Motor neuron (in vitro differentiated cells): ENCODE data around the gene CHI3L1. TPM values are rescaled to one million over a fixed set of nuclear protein-coding genes. Genes with fewer than 3 reads are reported as not detected.

Experiments
- ATAC-seq, 8 experiments: fragments of 200-7000 bp; cut with Tn5 transposase; replicated peaks in 6 of 8; 2 replicates each; pipeline ENCODE4 v1.8.0; 2021; ENCODE audit warnings: mild to moderate bottlenecking in 8 of 8, moderate library complexity in 8 of 8
- H3K27ac ChIP-seq, 2 donors: fragments of 250-450 bp; sonication (Bioruptor Pico); 2 replicates each; pipeline ENCODE4 v1.9.0; 2021; ENCODE audit warnings: antibody characterized with exemption in 2 of 2, mild to moderate bottlenecking in 2 of 2, moderate library complexity in 1 of 2
- H3K4me1 ChIP-seq, 2 donors: fragments of 250-450 bp; sonication (Bioruptor Pico); replicated peaks in 1 of 2; 2 replicates each; pipeline ENCODE4 v1.6.1; 2021; ENCODE audit warnings: antibody characterized with exemption in 2 of 2, mild to moderate bottlenecking in 2 of 2, moderate library complexity in 1 of 2
- H3K4me3 ChIP-seq, 5 donors: fragments of 250-450 bp; sonication (Bioruptor Pico); 2 replicates each; pipeline ENCODE4 v1.9.0; 2021; ENCODE audit warnings: antibody characterized with exemption in 5 of 5, mild to moderate bottlenecking in 5 of 5, moderate library complexity in 4 of 5
- WGBS, 10 experiments: fragments of 450-650 bp; shearing (Covaris generic); methylation state at CpG; one replicate each; pipeline ENCODE4 v1.0.0; 2022; 5-methylcytosine and 5-hydroxymethylcytosine counted together
- in situ Hi-C, 9 experiments: fragments of 400-800 bp; cut with MboI; loops; one replicate each; pipeline ENCODE4 v1.15.0; 2021; ENCODE audit warnings: low sequenced_read_pairs in 9 of 9, low pct_unique_long_range_greater_than_20kb in 2 of 9; ENCODE audit not compliant: unreplicated experiment in 9 of 9
- total RNA-seq, 8 experiments: library from RNA; unstranded; fragments of 300-600 nt; gene quantifications; 2 replicates each; pipeline versions ENCODE4 v1.2.3 to v1.2.4, GENCODE V29; 2022

Gene CHI3L1
- total RNA-seq, 8 experiments from 2014 or later, result 0.32 to 16.6 (median 1.4) TPM; not detected in 3

DNA sequence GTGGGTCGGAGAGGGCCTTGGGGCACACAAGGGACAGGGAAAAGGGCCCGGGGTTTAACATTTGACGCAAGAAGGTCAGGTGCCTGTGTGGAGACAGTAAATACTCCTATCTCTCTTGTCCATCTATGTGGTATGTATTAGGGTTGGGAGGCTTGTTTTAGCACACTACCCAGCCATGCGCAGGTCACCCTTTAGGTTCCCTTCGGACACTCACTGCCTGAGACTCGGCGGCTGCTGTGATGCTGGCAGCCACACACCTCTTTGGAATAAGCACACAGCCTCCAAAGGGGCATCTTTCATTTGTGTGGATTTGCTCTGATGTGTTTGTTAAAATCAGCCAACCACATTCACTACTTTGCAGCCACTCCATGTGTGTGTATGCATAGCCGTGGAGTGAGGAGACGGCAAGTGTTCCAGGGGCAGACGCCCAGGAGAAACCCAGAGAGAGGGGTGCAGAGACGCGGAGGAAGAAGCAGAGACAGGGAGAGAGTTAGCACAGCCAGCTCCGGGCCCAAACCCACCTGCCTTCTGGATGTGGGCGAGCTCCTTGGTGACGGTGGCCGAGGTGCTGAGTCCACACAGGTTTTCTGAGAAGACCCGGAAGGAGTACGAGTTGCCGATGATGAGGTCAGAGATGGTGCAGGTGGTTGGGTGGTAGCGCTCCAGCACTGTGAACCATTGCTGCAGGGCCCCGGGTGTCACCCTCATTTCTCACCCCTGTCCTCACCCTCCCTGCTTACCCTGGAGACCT, 16.6 kb downstream of the CHI3L1 start:
- 71 to 100% (median 92%) methylated on average over 4 to 12 of the region's 21 CpGs; no CpG with 5 or more reads in 2 of the 10 experiments for WGBS, 10 experiments
- Histone ChIP-seq H3K4me1 (peaks cover 9 to 19% of the 10 kb centered on the region in 2 donors), H3K27ac (no peak overlapping the region), H3K4me3 (no peak overlapping the region)
- no peak for ATAC-seq
- in situ Hi-C loops, result no loop called here

DNA sequence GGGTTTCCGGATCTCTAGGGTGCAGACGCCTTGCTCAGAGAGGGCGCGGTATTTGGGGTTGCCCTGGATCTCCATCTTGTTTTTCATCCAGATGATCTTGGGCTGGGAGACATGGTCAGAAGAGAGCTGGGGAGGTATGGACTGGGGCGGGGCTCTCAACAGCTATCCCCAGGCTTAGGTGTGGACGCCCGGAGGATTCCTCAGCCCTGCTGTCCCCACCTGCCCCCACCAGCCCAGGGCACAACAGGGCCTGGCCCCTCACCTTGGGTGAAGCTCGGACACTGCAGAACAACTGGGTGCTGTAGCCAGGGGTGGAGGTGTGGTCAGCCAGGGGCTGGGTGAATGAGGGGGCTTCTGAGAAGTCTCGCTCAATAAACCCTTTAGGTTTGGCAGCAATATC, 17.5 kb downstream of the CHI3L1 start:
- Histone ChIP-seq H3K27ac (no peak overlapping the region), H3K4me1 (peaks cover 9 to 19% of the 10 kb centered on the region in 2 donors), H3K4me3 (no peak overlapping the region)
- in situ Hi-C loops, result no loop called here
- 93 to 100% (median 99%) methylated on average over 1 to 6 of the region's 9 CpGs; no CpG with 5 or more reads in 6 of the 10 experiments for WGBS, 10 experiments
- no peak for ATAC-seq

DNA sequence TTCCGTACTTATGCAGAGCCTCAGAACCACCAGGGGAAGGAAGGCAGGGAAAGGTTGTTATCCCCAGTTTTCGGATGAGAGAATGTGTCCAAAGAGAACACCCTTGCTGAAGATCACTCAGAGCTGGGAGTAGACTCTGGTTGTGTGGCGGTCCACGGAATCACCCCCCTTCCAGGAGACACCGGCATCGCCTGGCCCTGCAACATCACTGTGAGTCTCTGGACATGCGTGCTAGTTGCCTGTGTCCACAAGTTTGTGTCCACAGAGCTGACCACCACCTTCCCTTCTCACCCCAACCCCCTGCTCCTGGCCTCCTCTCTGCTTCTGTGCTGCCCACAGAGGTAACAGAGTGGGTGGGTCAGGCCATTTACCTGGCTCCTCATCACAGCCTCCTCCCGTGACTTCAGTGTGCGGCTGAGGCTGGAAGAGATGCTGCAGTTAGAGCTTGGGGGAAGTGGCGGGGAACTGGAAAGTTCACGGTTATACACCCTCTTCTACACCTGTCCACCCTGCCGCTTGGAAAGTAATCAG, 18.2 kb downstream of the CHI3L1 start:
- Histone ChIP-seq H3K27ac (no peak overlapping the region), H3K4me3 (no peak overlapping the region), H3K4me1 (peaks cover 9 to 14% of the 10 kb centered on the region in 2 donors)
- in situ Hi-C loops, result no loop called here
- 80 to 100% (median 92%) methylated on average over 1 to 12 of the region's 12 CpGs; no CpG with 5 or more reads in 2 of the 10 experiments for WGBS, 10 experiments
- no peak for ATAC-seq

DNA sequence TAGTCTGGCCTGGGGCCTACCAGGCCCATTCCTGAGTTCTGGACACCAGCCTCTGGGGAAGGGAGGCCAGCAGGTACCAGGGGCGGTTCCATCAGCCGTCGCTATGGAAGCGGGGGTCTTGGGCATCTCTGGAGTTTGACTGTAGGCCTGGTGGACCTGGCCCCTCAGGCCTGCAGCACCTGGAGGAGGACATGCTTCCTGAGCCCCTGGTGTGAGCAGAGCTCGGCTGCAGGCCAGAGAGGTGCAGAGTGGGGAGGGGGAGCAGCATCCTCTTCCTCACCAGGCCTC, 18.6 kb downstream of the CHI3L1 start:
- ATAC-seq, result no peak
- H3K4me3 ChIP-seq, result no peak overlapping the region
- WGBS, 10 experiments, result 60 to 91% (median 82%) methylated on average over 1 to 4 of the region's 5 CpGs; no CpG with 5 or more reads in 6 of the 10 experiments
- no peak overlapping the region for H3K27ac ChIP-seq
- H3K4me1 ChIP-seq, result peaks cover 9 to 14% of the 10 kb centered on the region in 2 donors
- in situ Hi-C loops, result no loop called here

DNA sequence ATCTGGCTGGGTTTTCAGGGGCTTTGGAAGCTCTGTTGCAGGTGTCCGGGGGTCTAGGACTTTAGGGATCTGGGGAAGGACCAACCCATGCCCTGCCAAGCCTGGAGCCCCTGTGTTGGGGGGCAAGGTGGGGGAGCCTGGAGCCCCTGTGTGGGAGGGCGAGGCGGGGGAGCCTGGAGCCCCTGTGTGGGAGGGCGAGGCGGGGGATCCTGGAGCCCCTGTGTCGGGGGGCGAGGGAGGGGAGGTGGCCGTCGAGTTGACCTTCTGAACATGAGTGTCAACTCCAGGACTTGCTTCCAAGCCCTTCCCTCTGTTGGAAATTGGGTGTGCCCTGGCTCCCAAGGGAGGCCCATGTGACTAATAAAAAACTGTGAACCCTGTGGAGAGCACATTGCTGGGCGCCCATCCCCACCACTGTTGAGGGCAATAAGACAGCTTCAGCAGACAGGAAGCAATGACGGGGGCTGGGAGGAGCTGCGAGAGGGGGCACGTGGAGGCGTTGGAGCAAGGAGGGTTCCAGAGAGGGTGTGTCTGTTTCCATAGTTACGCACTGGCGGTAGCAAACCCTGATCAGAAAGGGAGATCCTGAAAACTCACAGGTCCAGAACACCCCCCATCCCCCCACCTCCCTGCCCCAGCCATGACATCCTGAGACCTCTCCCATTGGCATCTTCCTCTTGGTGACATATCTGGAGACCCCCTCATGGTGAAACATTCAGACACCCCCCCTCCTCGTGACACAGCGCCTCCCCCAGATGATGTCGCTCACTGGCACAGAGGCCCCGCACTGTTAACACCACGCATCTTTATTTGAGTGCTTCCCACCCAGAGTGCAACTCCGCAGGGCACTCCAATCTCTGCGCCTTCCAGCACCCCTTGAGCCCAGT, 19.2 kb downstream of the CHI3L1 start:
- peak in 7 of 8 experiments; percentile 66 to 88 (median 85) for ATAC-seq
- WGBS, 10 experiments, result 60 to 100% (median 69%) methylated on average over 1 to 5 of the region's 23 CpGs; no CpG with 5 or more reads in 5 of the 10 experiments
- no peak overlapping the region for H3K4me3 ChIP-seq
- peaks cover 9 to 14% of the 10 kb centered on the region in 2 donors for H3K4me1 ChIP-seq
- no peak overlapping the region for H3K27ac ChIP-seq
- in situ Hi-C loops, result no loop called here

DNA sequence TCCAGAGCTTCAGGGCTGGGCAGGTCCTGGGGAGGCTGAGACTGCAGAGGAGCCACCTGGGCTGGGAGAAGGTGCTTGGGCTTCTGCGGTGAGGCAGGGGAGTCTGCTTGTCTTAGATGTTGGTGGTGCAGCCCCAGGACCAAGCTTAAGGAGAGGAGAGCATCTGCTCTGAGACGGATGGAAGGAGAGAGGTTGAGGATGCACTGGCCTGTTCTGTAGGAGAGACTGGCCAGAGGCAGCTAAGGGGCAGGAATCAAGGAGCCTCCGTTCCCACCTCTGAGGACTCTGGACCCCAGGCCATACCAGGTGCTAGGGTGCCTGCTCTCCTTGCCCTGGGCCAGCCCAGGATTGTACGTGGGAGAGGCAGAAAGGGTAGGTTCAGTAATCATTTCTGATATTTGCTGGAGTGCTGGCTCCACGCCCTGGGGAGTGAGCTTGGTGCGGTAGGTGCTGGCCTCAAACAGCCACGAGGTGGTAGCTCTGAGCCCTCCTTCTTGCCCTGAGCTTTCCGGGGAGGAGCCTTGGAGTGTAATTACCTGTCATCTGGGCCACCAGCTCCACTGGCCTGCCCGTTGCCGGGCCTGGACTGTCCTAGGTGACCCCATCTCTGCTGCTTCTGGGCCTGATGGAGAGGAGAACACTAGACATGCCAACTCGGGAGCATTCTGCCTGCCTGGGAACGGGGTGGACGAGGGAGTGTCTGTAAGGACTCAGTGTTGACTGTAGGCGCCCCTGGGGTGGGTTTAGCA, 20.1 kb downstream of the CHI3L1 start:
- in situ Hi-C loops, result no loop called here
- peak in 7 of 8 experiments; percentile 14 to 69 (median 39) for ATAC-seq
- no peak overlapping the region for H3K27ac ChIP-seq
- no peak overlapping the region for H3K4me3 ChIP-seq
- WGBS, 10 experiments, result 76 to 100% (median 89%) methylated on average over 1 to 9 of the region's 14 CpGs; no CpG with 5 or more reads in 3 of the 10 experiments
- H3K4me1 ChIP-seq, result peaks cover 9 to 14% of the 10 kb centered on the region in 2 donors

DNA sequence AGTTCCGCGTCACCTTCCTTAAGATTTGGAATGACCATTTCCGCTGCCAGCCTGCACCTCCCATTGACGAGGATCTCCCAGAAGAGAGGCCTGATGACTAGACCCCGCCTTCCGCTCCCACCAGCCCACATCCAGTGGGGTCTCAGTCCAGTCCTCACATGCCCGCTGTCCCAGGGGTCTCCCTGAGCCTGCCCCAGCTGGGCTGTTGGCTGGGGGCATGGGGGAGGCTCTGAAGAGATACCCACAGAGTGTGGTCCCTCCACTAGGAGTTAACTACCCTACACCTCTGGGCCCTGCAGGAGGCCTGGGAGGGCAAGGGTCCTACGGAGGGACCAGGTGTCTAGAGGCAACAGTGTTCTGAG, 20.7 kb downstream of the CHI3L1 start:
- ATAC-seq, result no peak
- Histone ChIP-seq H3K4me3 (no peak overlapping the region), H3K27ac (no peak overlapping the region), H3K4me1 (peaks cover 9 to 14% of the 10 kb centered on the region in 2 donors)
- in situ Hi-C loops, result no loop called here
- WGBS, 10 experiments, result 94 to 100% (median 100%) methylated on average over 1 to 6 of the region's 8 CpGs; no CpG with 5 or more reads in 4 of the 10 experiments

DNA sequence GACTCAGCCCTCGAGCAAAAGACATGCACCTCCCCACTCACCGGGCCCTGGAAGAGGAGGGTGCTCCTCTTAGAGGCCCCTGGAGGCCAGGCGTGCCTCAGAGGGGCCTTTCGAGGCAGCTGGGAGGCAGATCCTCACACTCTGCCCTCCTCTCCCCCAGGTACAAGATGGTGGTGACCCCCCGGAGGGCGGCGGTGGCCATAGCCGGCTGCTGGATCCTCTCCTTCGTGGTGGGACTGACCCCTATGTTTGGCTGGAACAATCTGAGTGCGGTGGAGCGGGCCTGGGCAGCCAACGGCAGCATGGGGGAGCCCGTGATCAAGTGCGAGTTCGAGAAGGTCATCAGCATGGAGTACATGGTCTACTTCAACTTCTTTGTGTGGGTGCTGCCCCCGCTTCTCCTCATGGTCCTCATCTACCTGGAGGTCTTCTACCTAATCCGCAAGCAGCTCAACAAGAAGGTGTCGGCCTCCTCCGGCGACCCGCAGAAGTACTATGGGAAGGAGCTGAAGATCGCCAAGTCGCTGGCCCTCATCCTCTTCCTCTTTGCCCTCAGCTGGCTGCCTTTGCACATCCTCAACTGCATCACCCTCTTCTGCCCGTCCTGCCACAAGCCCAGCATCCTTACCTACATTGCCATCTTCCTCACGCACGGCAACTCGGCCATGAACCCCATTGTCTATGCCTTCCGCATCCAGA, 21.3 kb downstream of the CHI3L1 start:
- WGBS, 10 experiments, result 90 to 100% (median 94%) methylated on average over 1 to 18 of the region's 28 CpGs; no CpG with 5 or more reads in 3 of the 10 experiments
- in situ Hi-C loops, result no loop called here
- no peak for ATAC-seq

DNA sequence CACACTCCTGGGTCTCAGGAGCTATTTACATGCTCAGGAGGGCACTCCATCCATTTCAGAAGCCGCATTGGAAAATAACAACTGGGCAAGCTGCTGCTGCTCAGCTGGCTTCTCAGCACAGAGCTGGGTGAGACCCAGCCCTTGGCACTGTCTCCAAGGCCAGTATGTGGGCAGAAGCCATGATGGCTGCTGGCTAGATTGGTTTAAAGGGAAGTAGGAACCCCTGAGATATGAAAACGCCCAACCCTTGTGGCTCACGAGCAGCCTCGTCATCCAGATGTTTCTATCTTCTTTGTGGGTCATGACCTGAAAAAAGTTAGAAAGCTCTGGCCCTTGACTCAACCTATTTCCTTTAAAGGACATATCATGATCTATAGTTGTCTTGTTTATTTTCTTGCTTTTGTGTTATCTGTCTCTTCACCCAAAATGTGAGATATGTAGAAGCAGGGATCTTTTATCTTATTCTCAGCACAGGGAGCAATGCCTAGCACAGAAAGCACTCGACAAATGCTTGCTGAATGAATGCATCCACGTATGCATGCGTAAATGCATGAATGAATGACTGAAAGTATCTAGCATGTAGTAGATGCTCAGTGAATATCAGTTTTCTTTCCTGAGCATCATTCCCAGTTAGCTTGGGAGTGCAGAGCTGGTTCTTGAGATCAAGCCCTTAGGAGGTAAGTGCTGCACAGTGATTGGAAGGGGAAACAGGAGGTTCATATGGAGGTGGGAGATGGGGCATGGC, 22.4 kb downstream of the CHI3L1 start:
- no peak overlapping the region for H3K27ac ChIP-seq
- no peak overlapping the region for H3K4me3 ChIP-seq
- 31 to 100% (median 80%) methylated on average over 1 to 7 of the region's 7 CpGs; no CpG with 5 or more reads in 2 of the 10 experiments for WGBS, 10 experiments
- in situ Hi-C loops, result no loop called here
- no peak for ATAC-seq
- H3K4me1 ChIP-seq, result peaks cover 9 to 14% of the 10 kb centered on the region in 2 donors

More for the DNA sequence above, 21.3 kb downstream of the CHI3L1 start:
- Histone ChIP-seq H3K27ac (no peak overlapping the region), H3K4me1 (peaks cover 9 to 14% of the 10 kb centered on the region in 2 donors), H3K4me3 (no peak overlapping the region)

DNA sequence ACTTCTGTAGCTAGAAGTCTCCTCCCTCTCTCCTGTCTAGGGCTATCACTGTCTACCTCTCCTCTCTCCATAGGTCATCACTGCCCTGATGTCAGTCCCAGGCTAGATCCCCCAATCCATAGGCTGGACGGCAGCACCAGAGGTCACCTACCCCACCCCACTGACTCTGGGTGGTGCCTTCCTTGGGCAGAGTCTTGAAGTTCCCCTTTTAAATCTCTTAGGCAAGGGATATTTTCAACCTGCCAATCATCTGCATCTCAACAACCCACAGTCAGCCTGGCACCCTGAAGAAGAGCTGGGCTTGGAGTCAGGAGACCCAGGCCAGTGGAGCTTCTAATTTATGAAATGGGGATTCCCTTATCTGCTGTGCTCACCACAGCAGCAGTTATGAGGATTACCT, 24.1 kb downstream of the CHI3L1 start:
- ATAC-seq, result no peak
- in situ Hi-C loops, result no loop called here
- WGBS, 10 experiments, result 80 to 86% methylated on average over 1 of the region's 1 CpG; no CpG with 5 or more reads in 8 of the 10 experiments
- no peak overlapping the region for H3K27ac ChIP-seq
- no peak overlapping the region for H3K4me3 ChIP-seq
- peaks cover 7 to 8% of the 10 kb centered on the region in 2 donors for H3K4me1 ChIP-seq

DNA sequence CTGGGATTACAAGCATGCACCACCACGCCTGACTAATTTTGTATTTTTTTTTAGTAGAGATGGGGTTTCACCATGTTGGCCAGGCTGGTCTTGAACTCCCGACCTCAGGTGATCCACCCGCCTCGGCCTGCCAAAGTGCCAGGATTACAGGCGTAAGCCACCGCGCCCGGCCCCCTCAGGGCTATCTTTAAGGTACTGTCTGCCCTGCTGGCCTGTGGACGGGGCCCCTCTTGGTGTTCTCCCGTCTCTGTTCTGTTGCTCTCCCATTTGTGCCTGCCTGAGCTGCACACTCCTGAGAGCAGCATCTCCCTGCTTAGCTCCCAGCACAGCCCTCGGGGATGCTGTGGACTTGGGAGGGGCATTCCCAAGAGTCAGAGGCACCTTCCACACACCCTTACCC, 24.8 kb downstream of the CHI3L1 start:
- in situ Hi-C loops, result no loop called here
- no peak for ATAC-seq
- WGBS, 10 experiments, result 50 to 97% (median 89%) methylated on average over 2 to 11 of the region's 11 CpGs; no CpG with 5 or more reads in 6 of the 10 experiments
- Histone ChIP-seq H3K27ac (no peak overlapping the region), H3K4me3 (no peak overlapping the region), H3K4me1 (peaks cover 0 to 1% of the 10 kb centered on the region in 2 donors)
